Measurements from ENCODE around the gene MPPED1.

GRCh38 chr22:43412808-43413795, 1.3 kb downstream of the MPPED1 start:
- TF ChIP-seq CTCF (IDR thresholded peaks at IDR 0.05) (no peak), EZH2 (IDR thresholded peaks at IDR 0.05; ENCODE audit: borderline replicate concordance, insufficient read depth, low read depth, low read length, poor library complexity, severe bottlenecking) (no peak)

All from B cell (primary cell).